ENCODE results near the gene ZFP82.

Gene ZFP82

GRCh38 chr19:36418287-36419001, at the start of gene ZFP82:
Gene ZFP82 (minus strand): TSS chr19:36418644. CDS start chr19:36409789, 8,855 bp downstream.
- TF ChIP-seq, protein P1, sequence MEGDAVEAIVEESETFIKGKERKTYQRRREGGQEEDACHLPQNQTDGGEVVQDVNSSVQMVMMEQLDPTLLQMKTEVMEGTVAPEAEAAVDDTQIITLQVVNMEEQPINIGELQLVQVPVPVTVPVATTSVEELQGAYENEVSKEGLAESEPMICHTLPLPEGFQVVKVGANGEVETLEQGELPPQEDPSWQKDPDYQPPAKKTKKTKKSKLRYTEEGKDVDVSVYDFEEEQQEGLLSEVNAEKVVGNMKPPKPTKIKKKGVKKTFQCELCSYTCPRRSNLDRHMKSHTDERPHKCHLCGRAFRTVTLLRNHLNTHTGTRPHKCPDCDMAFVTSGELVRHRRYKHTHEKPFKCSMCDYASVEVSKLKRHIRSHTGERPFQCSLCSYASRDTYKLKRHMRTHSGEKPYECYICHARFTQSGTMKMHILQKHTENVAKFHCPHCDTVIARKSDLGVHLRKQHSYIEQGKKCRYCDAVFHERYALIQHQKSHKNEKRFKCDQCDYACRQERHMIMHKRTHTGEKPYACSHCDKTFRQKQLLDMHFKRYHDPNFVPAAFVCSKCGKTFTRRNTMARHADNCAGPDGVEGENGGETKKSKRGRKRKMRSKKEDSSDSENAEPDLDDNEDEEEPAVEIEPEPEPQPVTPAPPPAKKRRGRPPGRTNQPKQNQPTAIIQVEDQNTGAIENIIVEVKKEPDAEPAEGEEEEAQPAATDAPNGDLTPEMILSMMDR (IDR thresholded peaks at IDR 0.05; ENCODE audit: low read length) = no peak
- no peak for TF ChIP-seq EZH2 (optimal IDR thresholded peaks at IDR 0.05; ENCODE audit: low read depth, low read length)
- TF ChIP-seq EZH2phosphoT487 (IDR thresholded peaks at IDR 0.05; ENCODE audit: low read length) = no peak
- no peak within 1 kb of the TSS for H3K9ac ChIP-seq (ENCODE audit: low read length)
- DNase-seq = no peak
- no peak within 1 kb of the TSS; the same call in 1 of the 2 replicates for H3K4me3 ChIP-seq (ENCODE audit: low read length)
- H3K4me1 ChIP-seq (ENCODE audit: low read length) = no peaks in the 10 kb centered on the region
- H3F3A ChIP-seq (ENCODE audit: insufficient read depth, low read length) = no peaks in the 10 kb centered on the region
- H3K4me2 ChIP-seq (ENCODE audit: low read depth, low read length) = no peak within 1 kb of the TSS
- no peaks in the 10 kb centered on the region for H3K79me2 ChIP-seq (ENCODE audit: low read length)
- H2AFZ ChIP-seq (ENCODE audit: low read length) = no peak within 1 kb of the TSS
- H3K9me3 ChIP-seq (replicated peaks; ENCODE audit: insufficient read depth, low read length) = no peaks in the 10 kb centered on the region; the same call in 1 of the 2 replicates
- no peaks in the 10 kb centered on the region for H4K20me1 ChIP-seq (ENCODE audit: insufficient read depth, low read length)
- H3K27ac ChIP-seq (ENCODE audit: low read length) = no peak within 1 kb of the TSS
- no peaks in the 10 kb centered on the region for H3K36me3 ChIP-seq (replicated peaks; ENCODE audit: insufficient read depth, low read length)
- H3K27me3 ChIP-seq (replicated peaks; ENCODE audit: insufficient read depth, low read length) = no peaks in the 10 kb centered on the region
- H3K9me2 ChIP-seq (replicated peaks; ENCODE audit: insufficient read depth, low read length) = no peaks in the 10 kb centered on the region

- Histone ChIP-seq H3K4me2 (ENCODE audit: low read depth, low read length) (no peak overlapping the region), H3K27ac (ENCODE audit: low read length) (no peak overlapping the region), H3K9me3 (replicated peaks; ENCODE audit: insufficient read depth, low read length) (no peaks in the 10 kb centered on the region), H3K79me2 (ENCODE audit: low read length) (no peaks in the 10 kb centered on the region), H3K27me3 (replicated peaks; ENCODE audit: insufficient read depth, low read length) (no peaks in the 10 kb centered on the region), H3K36me3 (replicated peaks; ENCODE audit: insufficient read depth, low read length) (no peaks in the 10 kb centered on the region), H2AFZ (ENCODE audit: low read length) (no peak overlapping the region), H3K9ac (ENCODE audit: low read length) (no peak overlapping the region), H4K20me1 (ENCODE audit: insufficient read depth, low read length) (no peaks in the 10 kb centered on the region), H3K4me3 (ENCODE audit: low read length) (no peak overlapping the region), H3K4me1 (ENCODE audit: low read length) (no peaks in the 10 kb centered on the region), H3F3A (ENCODE audit: insufficient read depth, low read length) (no peaks in the 10 kb centered on the region), H3K9me2 (replicated peaks; ENCODE audit: insufficient read depth, low read length) (no peaks in the 10 kb centered on the region)
- DNase-seq = no peak
- TF ChIP-seq EZH2 (optimal IDR thresholded peaks at IDR 0.05; ENCODE audit: low read depth, low read length) (no peak), EZH2phosphoT487 (IDR thresholded peaks at IDR 0.05; ENCODE audit: low read length) (no peak)
- TF ChIP-seq, protein P1 (IDR thresholded peaks at IDR 0.05; ENCODE audit: low read length) = no peak
Observed at GRCh38 chr19:36460046-36460445, 41.6 kb upstream of the ZFP82 start.

GRCh38 chr19:36456831-36457230, 38.4 kb upstream of the ZFP82 start:
- Histone ChIP-seq H3K27ac (ENCODE audit: low read length) (no peak overlapping the region), H2AFZ (ENCODE audit: low read length) (no peak overlapping the region), H3K27me3 (replicated peaks; ENCODE audit: insufficient read depth, low read length) (no peaks in the 10 kb centered on the region), H3K9me3 (replicated peaks; ENCODE audit: insufficient read depth, low read length) (no peaks in the 10 kb centered on the region), H4K20me1 (ENCODE audit: insufficient read depth, low read length) (no peaks in the 10 kb centered on the region), H3K4me3 (ENCODE audit: low read length) (no peak overlapping the region), H3F3A (ENCODE audit: insufficient read depth, low read length) (no peaks in the 10 kb centered on the region), H3K36me3 (replicated peaks; ENCODE audit: insufficient read depth, low read length) (no peaks in the 10 kb centered on the region), H3K4me2 (ENCODE audit: low read depth, low read length) (no peak overlapping the region), H3K4me1 (ENCODE audit: low read length) (no peaks in the 10 kb centered on the region), H3K9ac (ENCODE audit: low read length) (no peak overlapping the region), H3K79me2 (ENCODE audit: low read length) (no peaks in the 10 kb centered on the region), H3K9me2 (replicated peaks; ENCODE audit: insufficient read depth, low read length) (no peaks in the 10 kb centered on the region)
- TF ChIP-seq EZH2 (optimal IDR thresholded peaks at IDR 0.05; ENCODE audit: low read depth, low read length) = no peak
- no peak for TF ChIP-seq EZH2phosphoT487 (IDR thresholded peaks at IDR 0.05; ENCODE audit: low read length)
- TF ChIP-seq, protein P1 (IDR thresholded peaks at IDR 0.05; ENCODE audit: low read length) = no peak
- DNase-seq = no peak

Data from MM.1S (cell line).